ENCODE measurements around the gene WDR38. TPM values are rescaled to one million over a fixed set of nuclear protein-coding genes. Genes with fewer than 3 reads are reported as not detected.

Gene WDR38
- total and polyA plus RNA-seq, 9 of the 15 experiments (the other 6 are each of a cell fraction or from before 2014, with no cell fraction given) = not detected

GRCh38 chr9:124899845-124900244 is 46.6 kb downstream of the WDR38 start (continued):
- TF ChIP-seq TSHZ1 (CRISPR knock-in tag; IDR thresholded peaks at IDR 0.05) = no peak
- no peak for TF ChIP-seq MYBL2 (IDR thresholded peaks at IDR 0.05; ENCODE audit: low read depth)
- no peak for TF ChIP-seq MYBL2 (CRISPR knock-in tag; IDR thresholded peaks at IDR 0.05; ENCODE audit: borderline replicate concordance)
- TF ChIP-seq PRDM10 (IDR thresholded peaks at IDR 0.05; ENCODE audit: partially characterized antibody) = no peak
- TF ChIP-seq CEBPB (tag; IDR thresholded peaks at IDR 0.05) = no peak
- no peak for TF ChIP-seq ZNF140 (CRISPR knock-in tag; IDR thresholded peaks at IDR 0.05)
- peak; percentile 52; the same call in 1 of the 2 replicates for TF ChIP-seq POLR2AphosphoS5 (IDR thresholded peaks at IDR 0.05; ENCODE audit: control insufficient read depth, insufficient read depth, low read depth, low read length)
- no peak for TF ChIP-seq NCOA4 (IDR thresholded peaks at IDR 0.05; ENCODE audit: partially characterized antibody)
- peak; percentile 95 for TF ChIP-seq ZNF316 (IDR thresholded peaks at IDR 0.05)
- peak; percentile 68; the same call in 1 of the 2 replicates for TF ChIP-seq HDAC2 (IDR thresholded peaks at IDR 0.05)
- no peak for TF ChIP-seq RBM17 (IDR thresholded peaks at IDR 0.05; ENCODE audit: borderline replicate concordance, low read depth, low read length)
- TF ChIP-seq ZFP36 (IDR thresholded peaks at IDR 0.05; ENCODE audit: low read depth, low read length, partially characterized antibody) = no peak
- TF ChIP-seq SAP30 (IDR thresholded peaks at IDR 0.05; ENCODE audit: borderline replicate concordance, insufficient read depth, low read depth, low read length, poor library complexity, severe bottlenecking) = no peak
- TF ChIP-seq PTBP1 (IDR thresholded peaks at IDR 0.05; ENCODE audit: low read depth, low read length) = no peak
- TF ChIP-seq POU5F1 (IDR thresholded peaks at IDR 0.05; ENCODE audit: borderline replicate concordance, low read depth, low read length, partially characterized antibody) = no peak
- no peak for TF ChIP-seq MTA1 (IDR thresholded peaks at IDR 0.05; ENCODE audit: borderline replicate concordance)
- peak; percentile 87 for TF ChIP-seq CBFA2T3 (IDR thresholded peaks at IDR 0.05)
- no peak for TF ChIP-seq SRSF3 (IDR thresholded peaks at IDR 0.05; ENCODE audit: insufficient read depth, low read length)
- TF ChIP-seq EZH2 (IDR thresholded peaks at IDR 0.05; ENCODE audit: borderline replicate concordance, low read depth, low read length) = no peak
- no peak for TF ChIP-seq TOE1 (IDR thresholded peaks at IDR 0.05; ENCODE audit: borderline replicate concordance)
- no peak for TF ChIP-seq TOE1 (CRISPR knock-in tag; IDR thresholded peaks at IDR 0.05; ENCODE audit: borderline replicate concordance, low read depth)
- TF ChIP-seq ZNF444 (CRISPR knock-in tag; IDR thresholded peaks at IDR 0.05) = no peak

Measured in K562 (cell line).